Large intestine (tissue), 12 donors: ENCODE measurements around the gene DR1. TPM values are rescaled to one million over a fixed set of nuclear protein-coding genes. Genes with fewer than 3 reads are reported as not detected.
A peak's percentile ranks its signal among the peaks of the same experiment; 100 is the strongest.

ENCODE experiments used
- DNase-seq, 2 donors: peaks; one replicate each; pipeline versions ENCODE4 v3.0.0 to v3.0.0-alpha.2; 2013
- H3K27ac ChIP-seq: one replicate; pipeline ENCODE4 v1.5.1; 2013; ENCODE audit warnings: low read length
- H3K27me3 ChIP-seq: 2 replicates; pipeline ENCODE4 v1.6.1; 2013; ENCODE audit warnings: low read length; ENCODE audit not compliant: control insufficient read depth, insufficient read depth
- H3K36me3 ChIP-seq: 2 replicates; pipeline ENCODE4 v1.6.1; 2013; ENCODE audit warnings: low read length; ENCODE audit not compliant: control insufficient read depth, insufficient read depth
- H3K4me1 ChIP-seq: one replicate; pipeline ENCODE4 v1.6.1; 2013; ENCODE audit warnings: low read length; ENCODE audit not compliant: control insufficient read depth, insufficient read depth
- H3K4me3 ChIP-seq: one replicate; pipeline ENCODE4 v1.5.1; 2013; ENCODE audit warnings: low read length
- H3K9me3 ChIP-seq: one replicate; pipeline ENCODE4 v1.6.1; 2013; ENCODE audit warnings: mild to moderate bottlenecking, low read depth, low read length, moderate library complexity; ENCODE audit not compliant: control insufficient read depth
- WGBS: methylation state at CpG from one replicate; pipeline ENCODE4 v1.1.5; 2013; ENCODE audit warnings: low lambda C conversion rate; ENCODE audit not compliant: insufficient coverage; 5-methylcytosine and 5-hydroxymethylcytosine counted together
- long read RNA-seq, 11 donors: transcript quantifications; one replicate each; lab custom pipeline, GENCODE V29; 2026
- polyA plus RNA-seq: library from polyadenylated mRNA; unstranded; fragments of 120-200 nt; gene quantifications from one replicate; pipeline ENCODE4 v1.2.1, GENCODE V29; 2013

The DR1 gene
- polyA plus RNA-seq: 42.1 TPM
- long read RNA-seq, donor 1, full-length matches to known transcripts: 10 of 10 reads
- long read RNA-seq, donor 1, partial matches to known transcripts: 0 of 10 reads
- long read RNA-seq, donor 1, other reads (novel, unspliced or antisense): 0 of 10 reads
- long read RNA-seq, donor 2, full-length matches to known transcripts: 10 of 23 reads
- long read RNA-seq, donor 2, partial matches to known transcripts: 13 of 23 reads
- long read RNA-seq, donor 2, other reads (novel, unspliced or antisense): 0 of 23 reads
- long read RNA-seq, donor 3: 0 reads
- long read RNA-seq, donor 4, full-length matches to known transcripts: 1 of 1 reads
- long read RNA-seq, donor 4, partial matches to known transcripts: 0 of 1 reads
- long read RNA-seq, donor 4, other reads (novel, unspliced or antisense): 0 of 1 reads
- long read RNA-seq, donor 5, full-length matches to known transcripts: 6 of 11 reads
- long read RNA-seq, donor 5, partial matches to known transcripts: 5 of 11 reads
- long read RNA-seq, donor 5, other reads (novel, unspliced or antisense): 0 of 11 reads
- long read RNA-seq, donor 6, full-length matches to known transcripts: 20 of 38 reads
- long read RNA-seq, donor 6, partial matches to known transcripts: 18 of 38 reads
- long read RNA-seq, donor 6, other reads (novel, unspliced or antisense): 0 of 38 reads
- long read RNA-seq, donor 7, full-length matches to known transcripts: 10 of 10 reads
- long read RNA-seq, donor 7, partial matches to known transcripts: 0 of 10 reads
- long read RNA-seq, donor 7, other reads (novel, unspliced or antisense): 0 of 10 reads
- long read RNA-seq, donor 8, full-length matches to known transcripts: 20 of 31 reads
- long read RNA-seq, donor 8, partial matches to known transcripts: 11 of 31 reads
- long read RNA-seq, donor 8, other reads (novel, unspliced or antisense): 0 of 31 reads
- long read RNA-seq, donor 9, full-length matches to known transcripts: 17 of 17 reads
- long read RNA-seq, donor 9, partial matches to known transcripts: 0 of 17 reads
- long read RNA-seq, donor 9, other reads (novel, unspliced or antisense): 0 of 17 reads
- long read RNA-seq, donor 10, full-length matches to known transcripts: 17 of 24 reads
- long read RNA-seq, donor 10, partial matches to known transcripts: 7 of 24 reads
- long read RNA-seq, donor 10, other reads (novel, unspliced or antisense): 0 of 24 reads
- long read RNA-seq, donor 11, full-length matches to known transcripts: 8 of 13 reads
- long read RNA-seq, donor 11, partial matches to known transcripts: 5 of 13 reads
- long read RNA-seq, donor 11, other reads (novel, unspliced or antisense): 0 of 13 reads

DNA sequence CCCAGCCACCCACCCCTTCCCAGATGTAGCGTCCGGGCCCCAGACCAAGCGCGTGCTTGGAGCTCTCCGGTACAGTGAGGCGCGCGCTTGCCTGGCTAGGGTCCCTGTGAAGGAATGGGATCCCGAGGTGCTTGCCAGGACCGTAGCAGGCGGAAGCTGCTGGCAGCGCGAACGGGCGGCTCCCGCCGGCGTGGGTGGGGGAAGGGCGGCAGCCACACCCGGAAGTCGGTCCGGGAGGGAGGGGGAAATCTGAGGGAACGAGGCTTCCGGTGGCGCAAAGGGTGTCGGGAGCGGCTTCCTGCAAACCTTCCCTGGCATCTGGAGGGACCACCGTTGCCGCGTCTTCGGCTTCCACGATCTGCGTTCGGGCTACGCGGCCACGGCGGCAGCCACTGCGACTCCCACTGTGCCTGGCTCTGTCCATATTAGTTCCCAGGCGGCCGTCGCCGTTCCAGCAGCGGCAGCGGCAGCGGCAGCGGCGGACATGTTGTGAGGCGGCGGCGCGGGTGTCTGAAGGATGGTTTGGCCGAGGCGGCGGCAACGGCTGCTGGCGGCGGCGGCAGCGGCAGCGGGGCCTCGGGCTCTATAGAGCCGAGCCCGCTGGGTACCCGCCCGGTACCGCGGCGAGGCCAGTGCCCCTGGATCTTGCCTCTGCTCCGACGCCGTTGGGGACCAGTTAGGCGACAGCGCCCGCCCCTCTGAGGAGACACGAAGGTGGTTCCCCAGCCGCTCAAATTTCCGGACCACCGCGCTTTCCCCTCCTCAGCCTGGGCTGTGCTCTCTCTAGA, at the start of gene DR1:
Gene DR1 (plus strand): TSS at position 275 of the 788 bp plus-strand sequence. CDS start 739 bp downstream, outside the sequence.
- DNase-seq: peak; percentile 92 to 96
- peak within 1 kb of the TSS; percentile 87 for H3K4me3 ChIP-seq
- H3K36me3 ChIP-seq: no peaks in the 10 kb centered on the region
- no CpG with 5 or more reads among the region's 80 CpGs for WGBS
- no peaks in the 10 kb centered on the region for H3K9me3 ChIP-seq
- peaks cover 2% of the 10 kb centered on the region for H3K4me1 ChIP-seq
- H3K27ac ChIP-seq: peak within 1 kb of the TSS; percentile 99
- H3K27me3 ChIP-seq: no peaks in the 10 kb centered on the region

DNA sequence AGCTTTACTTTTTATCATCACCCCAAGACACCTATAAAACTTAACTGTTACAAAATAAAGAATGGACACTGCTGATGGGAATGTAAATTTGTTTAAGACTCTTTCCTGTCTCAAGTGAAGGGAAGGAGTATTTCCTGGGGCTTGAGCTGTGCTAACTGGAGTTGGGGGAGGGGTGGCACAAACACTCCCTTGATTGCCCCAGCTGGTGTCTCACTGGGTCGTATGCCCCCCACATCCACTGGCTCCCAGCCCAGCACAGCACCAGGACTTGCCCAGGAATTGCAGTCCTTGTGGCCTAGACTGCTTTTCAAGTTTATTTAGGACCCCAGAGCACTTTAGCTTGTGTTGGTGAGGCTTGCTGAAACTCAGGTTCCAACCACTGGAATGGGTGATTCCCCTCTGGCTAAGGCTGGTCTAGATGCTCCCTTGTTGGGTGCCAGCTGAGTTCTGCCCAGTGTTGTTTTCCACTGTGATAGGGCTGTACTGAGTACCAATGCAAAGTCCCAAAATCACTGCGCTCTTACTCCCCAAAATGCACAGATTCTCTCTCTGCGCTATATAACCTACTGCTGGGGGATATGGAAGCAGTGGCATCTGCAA, 49.1 kb upstream of the DR1 start:
- Histone ChIP-seq H3K9me3 (no peaks in the 10 kb centered on the region), H3K27me3 (no peaks in the 10 kb centered on the region), H3K36me3 (no peaks in the 10 kb centered on the region), H3K4me1 (no peaks in the 10 kb centered on the region), H3K4me3 (no peak overlapping the region), H3K27ac (no peak overlapping the region)
- WGBS: no CpG with 5 or more reads among the region's 3 CpGs
- DNase-seq: no peak

DNA sequence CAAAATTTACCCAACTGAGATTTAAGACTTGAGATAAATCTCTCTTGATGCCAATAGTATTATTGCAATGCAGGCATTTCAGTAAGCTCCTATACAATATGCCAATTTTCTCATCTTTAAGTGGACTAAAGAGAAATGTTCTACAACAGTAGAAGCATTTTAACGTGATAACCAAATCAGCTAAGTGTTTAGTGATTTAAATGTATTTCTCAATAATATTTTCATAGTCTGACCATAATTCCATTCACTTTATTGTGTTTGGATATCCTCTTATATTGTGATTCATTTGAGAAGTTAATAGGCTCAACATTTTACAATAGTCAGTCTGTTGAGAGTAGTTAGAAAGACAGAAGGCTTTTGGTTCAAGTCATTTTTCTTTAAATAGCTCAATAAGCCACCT, 44.6 kb upstream of the DR1 start:
- H3K4me1 ChIP-seq: no peaks in the 10 kb centered on the region
- H3K4me3 ChIP-seq: no peak overlapping the region
- no peaks in the 10 kb centered on the region for H3K9me3 ChIP-seq
- WGBS: 75% methylated on average over 1 of the region's 1 CpG
- H3K27ac ChIP-seq: no peak overlapping the region
- DNase-seq: no peak
- H3K36me3 ChIP-seq: no peaks in the 10 kb centered on the region
- no peaks in the 10 kb centered on the region for H3K27me3 ChIP-seq

- no peaks in the 10 kb centered on the region for H3K9me3 ChIP-seq
- H3K4me3 ChIP-seq: no peak overlapping the region
- no peak overlapping the region for H3K27ac ChIP-seq
- no peak for DNase-seq
- WGBS: 100% methylated on average over 3 of the region's 5 CpGs
- H3K36me3 ChIP-seq: no peaks in the 10 kb centered on the region
- H3K27me3 ChIP-seq: no peaks in the 10 kb centered on the region
- H3K4me1 ChIP-seq: no peaks in the 10 kb centered on the region
Observed at GRCh38 chr1:93302078-93302477, 43.6 kb upstream of the DR1 start.

GRCh38 chr1:93304716-93305138, 41.0 kb upstream of the DR1 start:
- WGBS: 20% methylated on average over 1 of the region's 2 CpGs
- H3K27ac ChIP-seq: no peak overlapping the region
- DNase-seq: peak; percentile 24 to 38

DNA sequence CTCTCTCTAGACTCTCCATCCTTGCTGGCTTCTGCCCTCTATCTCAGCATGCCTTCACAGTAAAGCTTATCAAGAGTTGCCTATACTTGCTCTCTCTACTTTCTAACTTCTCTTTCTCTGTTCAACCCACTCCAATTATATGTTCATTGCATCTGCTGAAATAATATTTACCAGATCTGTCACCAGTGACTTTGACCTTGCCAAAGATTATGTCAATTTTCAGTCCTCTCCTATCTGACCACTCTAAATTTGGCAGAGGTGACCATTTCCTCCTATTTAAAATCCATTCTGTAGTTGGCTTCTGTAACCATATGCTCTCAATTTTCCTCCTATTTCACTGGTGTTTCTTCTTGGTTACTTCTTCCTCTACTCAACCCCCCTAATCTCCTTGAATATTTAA, 38.8 kb upstream of the DR1 start:
- no peak overlapping the region for H3K27ac ChIP-seq
- no peak overlapping the region for H3K4me3 ChIP-seq
- H3K4me1 ChIP-seq: no peaks in the 10 kb centered on the region
- no peaks in the 10 kb centered on the region for H3K27me3 ChIP-seq
- H3K36me3 ChIP-seq: peaks cover 3% of the 10 kb centered on the region
- H3K9me3 ChIP-seq: no peaks in the 10 kb centered on the region
- no peak for DNase-seq

More at GRCh38 chr1:93304716-93305138, 41.0 kb upstream of the DR1 start:
- H3K9me3 ChIP-seq: no peaks in the 10 kb centered on the region
- no peaks in the 10 kb centered on the region for H3K36me3 ChIP-seq
- H3K4me3 ChIP-seq: no peak overlapping the region
- H3K4me1 ChIP-seq: no peaks in the 10 kb centered on the region
- no peaks in the 10 kb centered on the region for H3K27me3 ChIP-seq

DNA sequence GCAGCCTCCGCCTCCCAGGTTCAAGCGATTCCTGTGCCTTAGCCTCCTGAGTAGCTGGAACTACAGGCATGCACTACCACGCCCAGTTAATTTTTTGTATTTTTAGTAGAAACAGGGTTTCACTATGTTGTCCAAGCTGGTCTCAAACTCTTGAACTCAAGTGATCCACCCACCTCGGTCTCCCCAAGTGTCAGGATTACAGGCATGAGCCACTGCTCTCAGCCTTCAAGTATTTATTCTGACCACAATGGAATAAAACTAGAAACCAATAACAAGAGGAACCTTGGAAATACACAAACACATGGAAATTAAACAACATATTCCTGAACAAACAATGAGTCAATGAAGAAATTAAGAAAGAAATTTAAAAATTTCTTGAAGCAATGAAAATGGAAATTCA, 32.7 kb upstream of the DR1 start:
- Histone ChIP-seq H3K27ac (no peak overlapping the region), H3K9me3 (no peaks in the 10 kb centered on the region), H3K27me3 (no peaks in the 10 kb centered on the region), H3K4me3 (no peak overlapping the region), H3K36me3 (peaks cover 3% of the 10 kb centered on the region), H3K4me1 (no peaks in the 10 kb centered on the region)
- DNase-seq: no peak
- WGBS: no CpG with 5 or more reads among the region's 4 CpGs

- peaks cover 2% of the 10 kb centered on the region for H3K36me3 ChIP-seq
Observed at GRCh38 chr1:93317207-93317606, 28.5 kb upstream of the DR1 start.

GRCh38 chr1:93317943-93318342, 27.8 kb upstream of the DR1 start:
- DNase-seq: no peak
- no peaks in the 10 kb centered on the region for H3K27me3 ChIP-seq
- H3K9me3 ChIP-seq: no peaks in the 10 kb centered on the region
- H3K4me1 ChIP-seq: no peaks in the 10 kb centered on the region
- H3K36me3 ChIP-seq: peaks cover 2% of the 10 kb centered on the region
- WGBS: 96% methylated on average over 2 of the region's 2 CpGs
- H3K27ac ChIP-seq: no peak overlapping the region
- no peak overlapping the region for H3K4me3 ChIP-seq

More at GRCh38 chr1:93317207-93317606, 28.5 kb upstream of the DR1 start:
- no peak overlapping the region for H3K27ac ChIP-seq
- H3K27me3 ChIP-seq: no peaks in the 10 kb centered on the region
- H3K4me3 ChIP-seq: no peak overlapping the region
- DNase-seq: no peak
- H3K4me1 ChIP-seq: no peaks in the 10 kb centered on the region
- WGBS: 100% methylated on average over 1 of the region's 2 CpGs
- no peaks in the 10 kb centered on the region for H3K9me3 ChIP-seq
